ENCODE data around the gene HNF4A. TPM values are rescaled to one million over a fixed set of nuclear protein-coding genes. Genes with fewer than 3 reads are reported as not detected.

Gene HNF4A
- total and polyA plus RNA-seq, 2 of the 13 experiments (the other 11 are each of a cell fraction or from before 2014, with no cell fraction given) = 80.9 to 169 TPM

DNA sequence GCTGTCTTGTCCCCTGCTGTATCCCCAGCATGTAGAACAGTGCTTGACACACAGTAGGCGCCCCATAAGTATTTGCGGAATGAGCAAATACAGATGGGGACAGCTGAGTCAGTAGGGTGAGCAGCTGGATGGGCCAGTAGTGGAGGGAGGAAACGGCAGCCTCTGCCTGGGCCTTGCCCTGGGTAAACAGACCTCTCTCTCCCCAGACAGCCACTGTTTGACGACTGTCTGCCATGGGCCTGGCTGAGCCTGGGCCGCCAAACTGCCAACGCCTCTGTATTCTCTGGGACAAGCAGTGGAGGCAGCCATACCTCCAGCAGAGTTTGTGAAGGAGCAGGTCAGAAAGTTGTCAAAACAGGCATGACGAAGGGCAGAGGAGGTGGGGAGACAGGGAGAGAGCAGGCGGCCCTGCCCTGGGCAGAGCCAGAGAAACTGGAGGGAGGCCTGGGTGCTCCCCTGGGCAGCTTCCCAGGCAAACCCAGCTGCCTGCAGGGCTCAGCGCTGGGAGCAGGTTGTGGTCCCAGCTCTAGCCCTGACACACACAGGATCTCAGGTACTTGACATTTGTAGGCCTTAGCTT, 15.2 kb downstream of the HNF4A start (continued):
- TF ChIP-seq, protein P1, sequence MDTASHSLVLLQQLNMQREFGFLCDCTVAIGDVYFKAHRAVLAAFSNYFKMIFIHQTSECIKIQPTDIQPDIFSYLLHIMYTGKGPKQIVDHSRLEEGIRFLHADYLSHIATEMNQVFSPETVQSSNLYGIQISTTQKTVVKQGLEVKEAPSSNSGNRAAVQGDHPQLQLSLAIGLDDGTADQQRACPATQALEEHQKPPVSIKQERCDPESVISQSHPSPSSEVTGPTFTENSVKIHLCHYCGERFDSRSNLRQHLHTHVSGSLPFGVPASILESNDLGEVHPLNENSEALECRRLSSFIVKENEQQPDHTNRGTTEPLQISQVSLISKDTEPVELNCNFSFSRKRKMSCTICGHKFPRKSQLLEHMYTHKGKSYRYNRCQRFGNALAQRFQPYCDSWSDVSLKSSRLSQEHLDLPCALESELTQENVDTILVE (CRISPR knock-in tag; IDR thresholded peaks at IDR 0.05) = no peak
- TF ChIP-seq ZBTB7B (CRISPR knock-in tag; IDR thresholded peaks at IDR 0.05) (peak; percentile 83; the same call in 1 of the 2 replicates), ZNF12 (CRISPR knock-in tag; IDR thresholded peaks at IDR 0.05) (peak; percentile 76; the same call in 1 of the 2 replicates), ZXDC (CRISPR knock-in tag; IDR thresholded peaks at IDR 0.05) (no peak), ZSCAN9 (CRISPR knock-in tag; IDR thresholded peaks at IDR 0.05; ENCODE audit: borderline replicate concordance) (peak; percentile 81; the same call in 1 of the 2 replicates), SAP130 (CRISPR knock-in tag; IDR thresholded peaks at IDR 0.05; ENCODE audit: low read depth) (peak; percentile 98), KDM3A (CRISPR knock-in tag; IDR thresholded peaks at IDR 0.05; ENCODE audit: low read depth) (no peak; the same call in none of the 2 replicates), ASH2L (IDR thresholded peaks at IDR 0.05; ENCODE audit: insufficient read length, low read depth, low read length) (peak; percentile 66), ZNF879 (CRISPR knock-in tag; IDR thresholded peaks at IDR 0.05) (no peak), NFRKB (IDR thresholded peaks at IDR 0.05) (no peak), ZNF10 (CRISPR knock-in tag; IDR thresholded peaks at IDR 0.05; ENCODE audit: borderline replicate concordance, low read depth) (no peak), SETDB1 (CRISPR knock-in tag; IDR thresholded peaks at IDR 0.05; ENCODE audit: borderline replicate concordance) (no peak), FIP1L1 (IDR thresholded peaks at IDR 0.05; ENCODE audit: borderline replicate concordance, insufficient read depth, low read depth, low read length) (no peak; the same call in 1 of the 2 replicates), SMAD1 (CRISPR knock-in tag; IDR thresholded peaks at IDR 0.05; ENCODE audit: borderline replicate concordance, low read depth) (peak; percentile 52; the same call in 1 of the 2 replicates)
- TF ChIP-seq, protein P2, sequence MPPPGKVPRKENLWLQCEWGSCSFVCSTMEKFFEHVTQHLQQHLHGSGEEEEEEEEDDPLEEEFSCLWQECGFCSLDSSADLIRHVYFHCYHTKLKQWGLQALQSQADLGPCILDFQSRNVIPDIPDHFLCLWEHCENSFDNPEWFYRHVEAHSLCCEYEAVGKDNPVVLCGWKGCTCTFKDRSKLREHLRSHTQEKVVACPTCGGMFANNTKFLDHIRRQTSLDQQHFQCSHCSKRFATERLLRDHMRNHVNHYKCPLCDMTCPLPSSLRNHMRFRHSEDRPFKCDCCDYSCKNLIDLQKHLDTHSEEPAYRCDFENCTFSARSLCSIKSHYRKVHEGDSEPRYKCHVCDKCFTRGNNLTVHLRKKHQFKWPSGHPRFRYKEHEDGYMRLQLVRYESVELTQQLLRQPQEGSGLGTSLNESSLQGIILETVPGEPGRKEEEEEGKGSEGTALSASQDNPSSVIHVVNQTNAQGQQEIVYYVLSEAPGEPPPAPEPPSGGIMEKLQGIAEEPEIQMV (CRISPR knock-in tag; IDR thresholded peaks at IDR 0.05; ENCODE audit: low read depth) = no peak
- TF ChIP-seq, protein P3, sequence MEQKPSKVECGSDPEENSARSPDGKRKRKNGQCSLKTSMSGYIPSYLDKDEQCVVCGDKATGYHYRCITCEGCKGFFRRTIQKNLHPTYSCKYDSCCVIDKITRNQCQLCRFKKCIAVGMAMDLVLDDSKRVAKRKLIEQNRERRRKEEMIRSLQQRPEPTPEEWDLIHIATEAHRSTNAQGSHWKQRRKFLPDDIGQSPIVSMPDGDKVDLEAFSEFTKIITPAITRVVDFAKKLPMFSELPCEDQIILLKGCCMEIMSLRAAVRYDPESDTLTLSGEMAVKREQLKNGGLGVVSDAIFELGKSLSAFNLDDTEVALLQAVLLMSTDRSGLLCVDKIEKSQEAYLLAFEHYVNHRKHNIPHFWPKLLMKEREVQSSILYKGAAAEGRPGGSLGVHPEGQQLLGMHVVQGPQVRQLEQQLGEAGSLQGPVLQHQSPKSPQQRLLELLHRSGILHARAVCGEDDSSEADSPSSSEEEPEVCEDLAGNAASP (CRISPR knock-in tag; IDR thresholded peaks at IDR 0.05; ENCODE audit: borderline replicate concordance) = peak; percentile 90
- TF ChIP-seq, protein P4, sequence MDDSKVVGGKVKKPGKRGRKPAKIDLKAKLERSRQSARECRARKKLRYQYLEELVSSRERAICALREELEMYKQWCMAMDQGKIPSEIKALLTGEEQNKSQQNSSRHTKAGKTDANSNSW (CRISPR knock-in tag; IDR thresholded peaks at IDR 0.05; ENCODE audit: borderline replicate concordance) = no peak
- TF ChIP-seq, protein P5, sequence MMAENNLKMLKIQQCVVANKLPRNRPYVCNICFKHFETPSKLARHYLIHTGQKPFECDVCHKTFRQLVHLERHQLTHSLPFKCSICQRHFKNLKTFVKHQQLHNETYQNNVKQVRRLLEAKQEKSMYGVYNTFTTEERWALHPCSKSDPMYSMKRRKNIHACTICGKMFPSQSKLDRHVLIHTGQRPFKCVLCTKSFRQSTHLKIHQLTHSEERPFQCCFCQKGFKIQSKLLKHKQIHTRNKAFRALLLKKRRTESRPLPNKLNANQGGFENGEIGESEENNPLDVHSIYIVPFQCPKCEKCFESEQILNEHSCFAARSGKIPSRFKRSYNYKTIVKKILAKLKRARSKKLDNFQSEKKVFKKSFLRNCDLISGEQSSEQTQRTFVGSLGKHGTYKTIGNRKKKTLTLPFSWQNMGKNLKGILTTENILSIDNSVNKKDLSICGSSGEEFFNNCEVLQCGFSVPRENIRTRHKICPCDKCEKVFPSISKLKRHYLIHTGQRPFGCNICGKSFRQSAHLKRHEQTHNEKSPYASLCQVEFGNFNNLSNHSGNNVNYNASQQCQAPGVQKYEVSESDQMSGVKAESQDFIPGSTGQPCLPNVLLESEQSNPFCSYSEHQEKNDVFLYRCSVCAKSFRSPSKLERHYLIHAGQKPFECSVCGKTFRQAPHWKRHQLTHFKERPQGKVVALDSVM (CRISPR knock-in tag; IDR thresholded peaks at IDR 0.05) = peak; percentile 94
- TF ChIP-seq, protein P6, sequence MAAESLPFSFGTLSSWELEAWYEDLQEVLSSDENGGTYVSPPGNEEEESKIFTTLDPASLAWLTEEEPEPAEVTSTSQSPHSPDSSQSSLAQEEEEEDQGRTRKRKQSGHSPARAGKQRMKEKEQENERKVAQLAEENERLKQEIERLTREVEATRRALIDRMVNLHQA (CRISPR knock-in tag; IDR thresholded peaks at IDR 0.05) = no peak
